Measurements from ENCODE around the gene LIMK1. TPM values are rescaled to one million over a fixed set of nuclear protein-coding genes. Genes with fewer than 3 reads are reported as not detected.

Gene LIMK1
- total RNA-seq, 1 experiment from 2014 or later, result 63.8 TPM

GRCh38 chr7:74143383-74143782 is 59.8 kb downstream of the LIMK1 start:
- Mint-ChIP-seq H3K27ac (no peak overlapping the region), H3K36me3 (ENCODE audit: insufficient read depth in 1 of 3, low read depth in 3 of 3) (peaks cover 0 to under 1% (median 0%) of the 10 kb centered on the region in 3 experiments; a peak in 3 of 7 replicates), H3K9me3 (peaks cover 5 to 6% of the 10 kb centered on the region in 2 experiments; a peak in 4 of 5 replicates), H3K27me3 (ENCODE audit: low read depth) (peaks cover 2% of the 10 kb centered on the region; the same call in 1 of the 2 replicates), H3K4me1 (peaks cover 28 to 32% of the 10 kb centered on the region in 2 experiments), H3K4me3 (no peak overlapping the region)
- no peak overlapping the region for H4K5ac ChIP-seq (ENCODE audit: insufficient read length, low read depth, low read length)
- no peak overlapping the region for H3K4me2 ChIP-seq (ENCODE audit: insufficient read depth, insufficient read length, low read length)
- H3K79me1 ChIP-seq (ENCODE audit: insufficient read depth, low read depth, low read length, poor library complexity, severe bottlenecking), result no peaks in the 10 kb centered on the region
- no CpG with 5 or more reads among the region's 6 CpGs for WGBS (ENCODE audit: extremely low coverage, insufficient read length, low lambda C conversion rate)
- H2AK5ac ChIP-seq (ENCODE audit: insufficient read length, low read length), result no peak overlapping the region
- H3K9ac ChIP-seq (ENCODE audit: extremely low read depth, insufficient read length, low read length), result no peak overlapping the region
- no peak overlapping the region for H3K18ac ChIP-seq (ENCODE audit: insufficient read length, low read depth, low read length)
- no peak for DNase-seq
- H2BK5ac ChIP-seq (ENCODE audit: insufficient read length, low read length), result no peak overlapping the region
- H3K9me3 ChIP-seq (ENCODE audit: control insufficient read depth, low read depth, low read length), result no peaks in the 10 kb centered on the region
- peaks cover 3% of the 10 kb centered on the region; the same call in 1 of the 2 replicates for H3K4me1 ChIP-seq (ENCODE audit: insufficient read depth, low read length)
- no peak overlapping the region for H3K4ac ChIP-seq (ENCODE audit: low read depth, low read length)
- H2BK12ac ChIP-seq (ENCODE audit: insufficient read length, low read depth, low read length), result no peak overlapping the region
- no peak overlapping the region for H2BK15ac ChIP-seq (ENCODE audit: low read depth, low read length)
- no peak overlapping the region for H3K14ac ChIP-seq (ENCODE audit: insufficient read depth, low read length)
- no peaks in the 10 kb centered on the region for H4K20me1 ChIP-seq (ENCODE audit: control insufficient read depth, insufficient read depth, insufficient read length)
- H4K91ac ChIP-seq (ENCODE audit: insufficient read length, low read depth, low read length), result no peak overlapping the region
- H2BK20ac ChIP-seq (ENCODE audit: low read depth, low read length, poor library complexity, severe bottlenecking), result no peak overlapping the region
- no peaks in the 10 kb centered on the region for H3K23me2 ChIP-seq (ENCODE audit: insufficient read length, low read depth, low read length, poor library complexity, severe bottlenecking)
- no peak overlapping the region for H3K27ac ChIP-seq (ENCODE audit: insufficient read length, low read depth, low read length)
- no peaks in the 10 kb centered on the region for H3K79me2 ChIP-seq (ENCODE audit: insufficient read depth, low read length)
- no peak overlapping the region for H2BK120ac ChIP-seq (ENCODE audit: low read depth, low read length, poor library complexity, severe bottlenecking)
- no peak overlapping the region for H4K8ac ChIP-seq (replicated peaks; ENCODE audit: insufficient read length, low read depth, low read length)
- H3K56ac ChIP-seq (ENCODE audit: insufficient read length, low read depth, low read length), result no peak overlapping the region
- H3T11ph ChIP-seq (ENCODE audit: low read length), result no peak overlapping the region
- no peaks in the 10 kb centered on the region for H3K27me3 ChIP-seq (ENCODE audit: insufficient read depth, low read length)
- TF ChIP-seq CTCF (conservative IDR thresholded peaks at IDR 0.05), result no peak
- no peak overlapping the region for H3K23ac ChIP-seq (ENCODE audit: insufficient read length, low read depth, low read length)
- H2AFZ ChIP-seq (ENCODE audit: low read length), result no peak overlapping the region
